HG03060 (cell line): Measurements from ENCODE around the gene CCDC136.

Experiments
- ATAC-seq: cut with Tn5 transposase; IDR thresholded peaks from one replicate; pipeline ENCODE4 v1.9.1; 2021; ENCODE audit warnings: low read depth, moderate number of reproducible peaks; ENCODE audit not compliant: unreplicated experiment

CCDC136 gene

GRCh38 chr7:128858380-128859231, 66.8 kb downstream of the CCDC136 start:
- no peak for ATAC-seq

- ATAC-seq, result no peak
These were observed 67.7 kb downstream of the CCDC136 start for GRCh38 chr7:128859232-128860157.

GRCh38 chr7:128860158-128861073, 68.6 kb downstream of the CCDC136 start:
- ATAC-seq, result no peak

DNA sequence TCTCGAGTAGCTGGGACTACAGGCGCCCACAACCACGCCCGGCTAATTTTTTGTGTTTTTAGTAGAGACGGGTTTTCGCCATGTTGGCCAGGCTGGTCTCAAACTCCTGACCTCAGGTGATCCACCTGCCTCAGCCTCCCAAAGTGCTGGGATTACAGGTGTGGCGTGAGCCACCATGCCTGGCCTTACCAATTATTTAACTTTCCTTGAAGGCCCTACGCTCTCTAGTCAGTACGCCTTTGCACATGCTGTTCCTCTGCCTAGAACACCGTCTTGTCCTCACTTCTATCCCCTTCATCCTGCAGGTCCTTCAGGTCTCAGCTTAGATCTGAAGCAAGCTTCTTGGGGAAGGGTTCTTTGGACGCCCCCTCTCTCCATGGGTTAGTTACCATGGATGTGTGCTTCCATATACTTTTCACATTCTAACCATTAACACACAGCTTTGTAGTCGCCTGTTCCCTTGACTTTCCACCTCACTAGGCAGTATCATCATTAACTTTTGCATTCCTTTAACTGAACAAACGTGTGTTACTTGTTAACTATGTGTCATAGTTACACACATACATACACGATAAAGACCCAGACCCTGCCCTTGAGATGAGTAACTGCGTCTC, 70.3 kb downstream of the CCDC136 start:
- ATAC-seq, result no peak

DNA sequence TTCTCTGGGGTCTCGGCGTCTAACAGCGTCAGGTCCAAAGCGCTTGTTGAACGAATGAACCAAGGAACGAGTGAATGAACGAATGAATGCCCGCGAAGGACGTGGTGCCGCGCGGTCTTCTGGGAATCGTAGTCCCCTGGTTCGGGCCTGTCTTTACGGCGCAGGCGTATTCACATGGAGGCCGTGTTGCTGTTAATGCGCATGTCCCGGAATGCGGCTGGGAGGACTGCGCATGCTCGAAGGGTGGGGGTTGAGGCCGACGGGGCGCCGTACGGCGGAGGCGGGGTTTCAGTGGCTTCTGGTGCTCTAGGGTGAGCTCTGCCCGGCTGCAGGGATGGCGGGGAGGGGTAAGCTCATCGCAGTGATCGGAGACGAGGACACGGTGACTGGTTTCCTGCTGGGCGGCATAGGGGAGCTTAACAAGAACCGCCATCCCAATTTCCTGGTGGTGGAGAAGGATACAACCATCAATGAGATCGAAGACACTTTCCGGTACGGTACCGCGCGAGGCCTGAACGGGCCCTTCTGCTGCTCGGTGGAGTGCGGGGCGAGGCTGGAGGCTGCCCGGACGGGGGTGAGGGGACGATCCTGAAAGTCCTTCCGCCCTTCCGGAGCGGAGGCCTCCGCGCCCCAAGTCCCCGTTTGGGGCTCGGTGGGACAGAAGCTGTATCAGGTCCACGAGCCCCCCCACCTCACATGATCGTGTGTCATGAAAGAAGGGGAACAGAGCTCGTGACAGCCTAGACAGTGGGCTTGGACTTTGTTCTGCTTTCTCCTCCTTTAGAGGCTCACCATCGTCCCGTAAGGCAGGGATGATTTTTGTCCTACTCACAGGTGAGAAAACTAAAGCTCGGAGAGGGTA, 71.0 kb downstream of the CCDC136 start, which contains the start of gene ATP6V1F:
TSS of gene ATP6V1F (plus strand) at position 286 of the 862 bp plus-strand sequence. CDS start at position 335, 49 bp downstream.
- peak; percentile 81 for ATAC-seq

DNA sequence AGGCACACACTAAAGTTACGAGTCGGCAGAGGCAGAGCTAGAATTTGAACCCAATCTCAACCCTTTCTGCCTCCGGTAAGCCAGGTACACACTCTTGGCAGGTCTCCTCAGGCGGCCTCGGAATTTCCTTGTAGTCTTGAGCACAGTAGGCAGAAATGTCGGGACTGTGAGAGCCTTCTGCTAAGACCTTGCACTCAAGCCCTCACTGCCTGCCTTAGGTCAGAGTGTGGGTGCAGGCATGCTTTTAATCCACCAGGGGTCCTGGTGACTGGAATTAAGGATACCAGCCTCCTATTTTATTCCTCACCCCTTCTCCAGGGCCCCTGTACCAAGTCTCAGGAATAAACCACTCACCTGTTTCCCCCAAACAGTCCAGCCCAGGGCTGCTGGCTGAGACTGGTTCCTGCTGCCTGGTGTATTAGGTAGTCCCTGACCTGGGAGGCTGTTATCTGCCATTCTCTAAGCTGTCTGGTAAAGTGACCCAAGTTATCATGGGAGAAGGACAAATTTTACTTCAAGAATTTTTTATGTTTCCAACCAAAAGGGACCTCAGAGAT, 71.7 kb downstream of the CCDC136 start:
- peak; percentile 8 for ATAC-seq

- no peak for ATAC-seq
These were observed 73.5 kb downstream of the CCDC136 start for GRCh38 chr7:128865303-128865702.

- ATAC-seq, result no peak
These were observed 74.5 kb downstream of the CCDC136 start for GRCh38 chr7:128865996-128866877.

- no peak for ATAC-seq
These were observed 75.5 kb downstream of the CCDC136 start for GRCh38 chr7:128867241-128867640.

- no peak for ATAC-seq
These were observed 76.3 kb downstream of the CCDC136 start for GRCh38 chr7:128867842-128868623.

GRCh38 chr7:128868624-128869137, 76.9 kb downstream of the CCDC136 start:
- no peak for ATAC-seq

DNA sequence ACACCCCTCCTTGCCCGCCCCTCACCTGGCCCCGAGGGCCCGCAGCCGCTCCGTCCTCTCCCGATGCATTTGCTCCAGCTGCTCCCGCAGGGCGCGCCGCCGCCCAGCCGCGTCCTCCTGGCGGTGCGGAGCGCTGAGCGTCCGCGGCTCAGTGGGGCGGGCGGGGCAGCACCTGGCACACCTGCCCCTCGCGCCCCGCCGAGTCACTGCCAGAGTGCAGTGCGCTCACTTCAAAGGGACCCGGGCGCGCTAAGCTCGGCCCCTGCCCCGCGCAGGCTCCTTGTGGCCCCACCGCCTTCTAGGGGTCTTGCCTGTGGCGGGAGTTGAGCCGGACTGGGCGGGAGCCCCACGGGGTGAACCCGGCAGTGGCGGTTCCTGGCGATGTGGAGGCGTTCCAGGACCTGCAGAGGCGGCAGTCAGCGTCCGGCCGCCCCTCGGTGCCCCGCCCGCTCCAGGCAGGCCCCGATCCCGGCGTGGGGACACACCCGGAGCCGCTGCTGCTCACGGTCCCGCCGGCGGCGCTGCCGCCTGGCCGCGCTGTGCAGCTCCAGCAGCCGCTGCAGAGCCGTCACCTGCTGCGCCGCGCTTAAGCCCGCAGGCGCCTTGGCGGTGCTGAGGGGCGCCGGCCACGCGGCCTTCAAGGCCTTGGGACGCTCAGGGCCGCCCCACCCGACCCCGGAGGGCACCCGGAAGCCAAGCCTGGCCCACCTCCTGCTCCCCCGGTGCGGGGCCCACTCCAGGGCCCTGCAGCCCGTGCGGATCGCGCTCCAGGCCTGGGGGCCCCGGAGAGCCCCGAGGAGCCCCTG, 77.6 kb downstream of the CCDC136 start:
- no peak for ATAC-seq

DNA sequence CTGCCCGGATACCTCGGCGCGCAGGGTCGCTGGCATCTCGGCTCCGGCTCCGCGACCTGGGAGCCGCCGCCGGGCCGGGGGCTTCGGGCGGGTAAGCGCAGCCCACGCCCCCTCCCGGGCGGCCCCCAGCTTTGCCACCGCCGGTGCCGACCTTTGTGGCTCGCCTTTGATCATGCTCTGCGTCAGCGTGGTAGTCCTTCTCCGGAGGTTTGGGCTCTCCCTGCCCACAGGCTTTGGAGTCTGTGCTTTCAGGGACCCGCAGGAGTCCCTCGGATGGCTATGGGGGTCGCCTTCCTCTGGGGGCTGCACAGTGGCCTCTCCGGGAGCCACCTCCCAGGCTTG, 78.1 kb downstream of the CCDC136 start:
- ATAC-seq, result no peak

DNA sequence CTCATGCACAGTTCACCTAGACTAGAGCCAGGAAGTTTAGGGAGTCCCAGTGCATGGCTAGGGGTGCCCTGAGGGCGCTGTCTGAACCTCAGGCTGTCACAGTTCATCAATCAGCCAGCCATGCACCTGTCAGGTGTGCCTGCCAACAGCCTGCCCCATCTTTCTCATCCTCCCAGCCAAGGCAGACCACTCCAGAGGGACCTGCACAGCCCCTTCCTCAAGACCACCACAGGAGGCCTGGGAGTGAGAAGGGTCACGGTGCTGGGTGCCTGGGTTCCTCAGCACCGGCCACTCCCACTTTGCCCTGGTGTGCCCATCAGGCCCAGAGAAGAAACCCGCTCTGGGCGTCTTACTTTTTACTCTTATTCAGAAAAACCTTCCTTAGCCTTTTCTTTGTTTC, 79.3 kb downstream of the CCDC136 start:
- no peak for ATAC-seq
